Stomach smooth muscle (tissue), 2 donors: ENCODE results near the gene KRTCAP2.
A peak's percentile ranks its signal among the peaks of the same experiment; 100 is the strongest.

Source experiments
- H3K27ac ChIP-seq: one replicate; pipeline ENCODE4 v1.7.0; 2013; ENCODE audit warnings: mild to moderate bottlenecking, low read length, inconsistent platforms
- H3K27me3 ChIP-seq, 2 donors: one replicate each; pipeline ENCODE4 v1.7.0; 2013; ENCODE audit warnings: low read length in 2 of 2; ENCODE audit not compliant: insufficient read depth in 2 of 2, control insufficient read depth in 1 of 2
- H3K36me3 ChIP-seq, 2 donors: one replicate each; pipeline ENCODE4 v1.7.0; 2013; ENCODE audit warnings: low read length in 2 of 2; ENCODE audit not compliant: control insufficient read depth in 2 of 2, insufficient read depth in 2 of 2
- H3K4me1 ChIP-seq: one replicate; pipeline ENCODE4 v1.7.0; 2013; ENCODE audit warnings: low read length; ENCODE audit not compliant: control insufficient read depth, insufficient read depth
- H3K4me3 ChIP-seq, 2 donors: one replicate each; pipeline ENCODE4 v1.7.0; 2013; ENCODE audit warnings: low read length in 2 of 2
- H3K9ac ChIP-seq, 2 donors: one replicate each; pipeline ENCODE4 v1.7.0; 2013; ENCODE audit warnings: low read length in 2 of 2, mild to moderate bottlenecking in 1 of 2
- H3K9me3 ChIP-seq, 2 donors: one replicate each; pipeline ENCODE4 v1.7.0; 2013; ENCODE audit warnings: low read length in 2 of 2; ENCODE audit not compliant: control insufficient read depth in 2 of 2
- donor health status: healthy.
- donor health status: Pancreatic carcinoma.

Gene KRTCAP2

DNA sequence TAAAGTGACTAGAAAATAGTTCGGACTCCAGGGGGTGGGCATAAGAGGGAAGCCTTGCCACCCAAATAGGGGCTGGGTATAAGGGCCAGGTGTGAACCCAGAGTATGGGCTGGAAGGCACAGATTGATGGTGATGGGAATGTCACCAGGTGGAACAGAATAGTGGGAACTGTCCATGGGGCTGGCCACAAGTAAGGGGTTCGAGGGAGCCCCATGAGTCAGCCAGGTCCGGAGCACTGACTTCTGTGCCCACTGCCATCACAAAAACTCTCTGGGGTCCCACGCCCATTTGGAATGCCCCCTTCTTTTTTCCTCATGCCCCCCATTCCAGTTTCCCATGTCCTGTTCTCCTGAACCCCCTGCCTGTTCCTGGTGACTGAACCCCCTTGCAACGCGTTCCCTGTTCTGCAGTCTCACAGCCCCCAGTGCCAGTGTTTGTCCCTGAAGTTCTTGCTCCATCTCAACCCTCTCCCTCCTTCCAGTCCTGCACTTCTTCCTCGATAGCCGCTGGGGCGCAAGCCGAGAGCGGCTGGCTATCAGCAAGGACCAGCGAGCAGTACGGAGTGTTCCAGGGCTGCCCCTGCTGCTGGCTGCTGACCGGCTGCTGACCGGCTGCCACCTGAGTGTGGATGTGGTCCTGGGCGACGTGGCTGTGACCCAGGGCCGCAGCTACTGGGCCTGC is 8.4 kb upstream of the KRTCAP2 start:
- Histone ChIP-seq H3K27me3 (no peaks in the 10 kb centered on the region), H3K9ac (no peak overlapping the region), H3K36me3 (no peaks in the 10 kb centered on the region), H3K27ac (no peak overlapping the region), H3K4me3 (no peak overlapping the region), H3K4me1 (peaks cover 8% of the 10 kb centered on the region), H3K9me3 (no peaks in the 10 kb centered on the region)

- no peak overlapping the region for H3K27ac ChIP-seq
- H3K27me3 ChIP-seq, result peaks cover 8 to 14% of the 10 kb centered on the region in 2 donors
- H3K4me1 ChIP-seq, result peaks cover 8% of the 10 kb centered on the region
- no peak overlapping the region for H3K9ac ChIP-seq
- no peaks in the 10 kb centered on the region for H3K9me3 ChIP-seq
- H3K36me3 ChIP-seq, result no peaks in the 10 kb centered on the region
- no peak overlapping the region for H3K4me3 ChIP-seq
Observed at GRCh38 chr1:155179112-155180031, 6.3 kb upstream of the KRTCAP2 start.

DNA sequence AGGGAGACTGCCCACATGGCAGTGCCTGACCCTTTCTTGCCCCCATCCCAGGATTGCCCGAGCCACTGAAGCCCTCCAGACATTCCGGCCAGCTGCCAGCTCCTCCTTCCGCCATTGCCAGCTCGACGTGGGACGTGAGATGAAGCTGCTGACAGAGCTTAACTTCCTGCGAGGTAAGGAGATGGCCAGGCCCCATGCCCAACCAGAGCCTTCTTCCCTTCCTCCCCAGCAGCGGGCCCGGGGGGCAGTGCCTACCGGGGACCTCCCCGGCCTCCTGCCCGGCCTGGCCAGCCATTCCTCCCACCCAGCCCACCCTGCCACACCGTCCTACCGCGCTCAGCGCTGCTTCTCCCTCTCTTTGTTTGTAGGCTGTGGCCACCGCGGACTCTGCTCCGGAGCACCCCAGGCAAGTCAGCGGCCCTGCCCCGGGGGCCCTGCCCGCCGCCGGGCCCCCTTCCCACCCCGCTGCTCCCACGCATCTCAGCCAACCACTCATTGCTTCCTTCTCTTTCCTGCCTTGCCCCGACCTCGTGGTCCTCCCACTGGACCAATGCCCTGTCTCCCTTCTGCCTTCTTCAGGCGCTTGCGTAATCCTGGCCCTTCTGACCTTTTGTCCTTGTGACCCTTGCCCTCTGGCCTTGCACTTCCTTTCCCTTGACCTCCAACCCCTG is 5.5 kb upstream of the KRTCAP2 start:
- Histone ChIP-seq H3K4me3 (no peak overlapping the region), H3K27me3 (peaks cover 11 to 22% of the 10 kb centered on the region in 2 donors), H3K9ac (no peak overlapping the region), H3K4me1 (peaks cover 14% of the 10 kb centered on the region), H3K27ac (no peak overlapping the region), H3K9me3 (no peaks in the 10 kb centered on the region), H3K36me3 (no peaks in the 10 kb centered on the region)

DNA sequence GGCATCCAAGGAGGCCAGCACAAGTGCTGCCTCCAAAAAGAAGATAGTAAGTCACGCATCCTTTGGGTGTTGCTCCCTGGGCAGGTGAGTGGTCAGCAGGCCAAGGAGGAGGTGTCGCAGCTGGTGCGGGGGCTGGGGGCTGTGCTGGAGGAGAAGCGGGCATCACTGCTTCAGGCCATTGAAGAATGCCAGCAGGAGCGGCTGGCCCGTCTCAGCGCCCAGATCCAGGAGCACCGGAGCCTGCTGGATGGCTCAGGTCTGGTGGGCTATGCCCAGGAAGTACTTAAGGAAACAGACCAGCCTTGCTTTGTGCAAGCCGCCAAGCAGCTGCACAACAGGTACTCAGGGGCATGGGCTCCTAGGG is 4.8 kb upstream of the KRTCAP2 start:
- H3K27me3 ChIP-seq, result peaks cover 11 to 24% of the 10 kb centered on the region in 2 donors
- H3K4me1 ChIP-seq, result peaks cover 18% of the 10 kb centered on the region
- no peak overlapping the region for H3K9ac ChIP-seq
- H3K9me3 ChIP-seq, result no peaks in the 10 kb centered on the region
- H3K36me3 ChIP-seq, result no peaks in the 10 kb centered on the region
- no peak overlapping the region for H3K27ac ChIP-seq
- H3K4me3 ChIP-seq, result no peak overlapping the region

GRCh38 chr1:155177192-155177917 is 4.3 kb upstream of the KRTCAP2 start:
- H3K4me3 ChIP-seq, result no peak overlapping the region
- H3K4me1 ChIP-seq, result peaks cover 23% of the 10 kb centered on the region
- no peaks in the 10 kb centered on the region for H3K36me3 ChIP-seq
- peak overlapping the region in 1 of 2 donors; percentile 47 for H3K9ac ChIP-seq
- no peak overlapping the region for H3K27ac ChIP-seq
- peaks cover 11 to 24% of the 10 kb centered on the region in 2 donors for H3K27me3 ChIP-seq
- no peaks in the 10 kb centered on the region for H3K9me3 ChIP-seq

DNA sequence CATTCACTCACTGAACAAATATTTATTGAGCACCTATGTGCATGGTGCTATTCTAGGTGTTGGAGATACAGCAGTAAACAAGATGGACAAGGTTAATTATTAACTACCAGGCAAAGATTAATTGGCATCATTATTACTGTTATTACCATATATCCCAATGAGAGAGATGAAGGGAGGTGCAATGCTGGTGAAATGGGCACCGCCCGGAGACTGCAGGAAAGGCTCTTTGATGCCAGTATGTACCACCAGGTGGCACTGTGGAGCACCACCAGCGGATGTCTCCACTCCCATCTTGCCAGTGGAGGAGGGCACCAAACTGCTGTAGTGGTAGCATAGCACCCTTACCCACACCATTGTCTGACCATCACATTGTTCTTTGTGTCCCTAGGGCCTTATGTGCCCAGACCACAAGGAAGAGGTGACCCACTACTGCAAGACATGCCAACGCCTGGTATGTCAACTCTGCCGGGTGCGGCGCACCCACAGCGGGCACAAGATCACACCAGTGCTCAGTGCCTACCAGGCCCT is 3.5 kb upstream of the KRTCAP2 start:
- Histone ChIP-seq H3K27ac (no peak overlapping the region), H3K4me3 (peak overlapping the region in 1 of 2 donors; percentile 22), H3K36me3 (no peaks in the 10 kb centered on the region), H3K9me3 (no peaks in the 10 kb centered on the region), H3K27me3 (peaks cover 11 to 24% of the 10 kb centered on the region in 2 donors), H3K4me1 (peaks cover 28% of the 10 kb centered on the region), H3K9ac (no peak overlapping the region)

DNA sequence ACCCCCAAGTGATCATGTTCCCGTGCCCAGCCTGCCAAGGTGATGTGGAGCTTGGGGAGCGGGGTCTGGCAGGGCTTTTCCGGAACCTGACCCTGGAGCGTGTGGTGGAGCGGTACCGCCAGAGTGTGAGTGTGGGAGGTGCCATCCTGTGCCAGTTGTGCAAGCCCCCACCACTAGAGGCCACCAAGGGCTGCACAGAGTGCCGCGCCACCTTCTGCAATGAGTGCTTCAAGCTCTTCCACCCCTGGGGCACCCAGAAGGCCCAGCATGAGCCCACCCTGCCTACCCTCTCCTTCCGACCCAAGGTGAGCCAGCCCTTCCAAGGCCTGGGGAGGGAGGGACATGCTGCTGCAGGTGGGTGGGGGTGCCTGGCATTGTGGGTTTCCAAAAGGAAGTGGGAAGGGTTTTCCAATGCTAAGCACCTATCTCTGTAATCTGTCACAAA is 2.8 kb upstream of the KRTCAP2 start:
- Histone ChIP-seq H3K27ac (no peak overlapping the region), H3K4me3 (no peak overlapping the region)

DNA sequence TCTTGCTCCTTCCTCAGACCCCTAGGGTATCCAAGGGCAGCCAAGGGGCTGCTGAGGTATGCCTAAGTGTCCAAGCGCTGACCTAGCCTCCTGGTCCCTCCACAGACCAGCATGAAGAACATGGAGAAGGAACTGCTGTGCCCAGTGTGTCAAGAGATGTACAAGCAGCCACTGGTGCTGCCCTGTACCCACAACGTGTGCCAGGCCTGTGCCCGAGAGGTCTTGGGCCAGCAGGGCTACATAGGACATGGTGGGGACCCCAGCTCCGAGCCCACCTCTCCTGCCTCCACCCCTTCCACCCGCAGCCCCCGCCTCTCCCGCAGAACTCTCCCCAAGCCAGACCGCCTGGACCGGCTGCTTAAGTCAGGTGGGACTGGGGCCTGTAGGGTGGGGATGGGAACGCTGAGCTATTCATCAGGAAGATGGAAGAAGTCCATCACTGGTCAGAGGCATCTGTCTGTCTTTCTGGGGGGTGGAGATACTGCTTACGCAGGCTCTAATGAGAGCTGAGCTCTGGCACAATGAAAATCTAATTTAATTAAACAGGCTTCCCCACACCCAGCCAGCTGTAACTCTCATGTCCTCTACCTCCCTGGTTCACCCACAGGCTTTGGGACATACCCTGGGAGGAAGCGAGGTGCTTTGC is 2.3 kb upstream of the KRTCAP2 start:
- H3K27ac ChIP-seq, result no peak overlapping the region
- H3K9ac ChIP-seq, result no peak overlapping the region
- H3K36me3 ChIP-seq, result peaks cover under 1% of the 10 kb centered on the region in 2 donors
- peaks cover 28% of the 10 kb centered on the region for H3K4me1 ChIP-seq
- H3K4me3 ChIP-seq, result no peak overlapping the region
- H3K9me3 ChIP-seq, result no peaks in the 10 kb centered on the region
- H3K27me3 ChIP-seq, result peaks cover 11 to 24% of the 10 kb centered on the region in 2 donors

More for the DNA sequence above, 2.8 kb upstream of the KRTCAP2 start:
- H3K9me3 ChIP-seq, result no peaks in the 10 kb centered on the region
- H3K4me1 ChIP-seq, result peaks cover 28% of the 10 kb centered on the region
- no peaks in the 10 kb centered on the region for H3K36me3 ChIP-seq
- no peak overlapping the region for H3K9ac ChIP-seq
- H3K27me3 ChIP-seq, result peaks cover 11 to 24% of the 10 kb centered on the region in 2 donors

GRCh38 chr1:155174324-155175280 is 1.5 kb upstream of the KRTCAP2 start:
- peaks cover 6 to 8% of the 10 kb centered on the region in 2 donors for H3K36me3 ChIP-seq
- peaks cover 11 to 24% of the 10 kb centered on the region in 2 donors for H3K27me3 ChIP-seq
- peak overlapping the region in 1 of 2 donors; percentile 93 for H3K4me3 ChIP-seq
- no peak overlapping the region for H3K27ac ChIP-seq
- no peaks in the 10 kb centered on the region for H3K9me3 ChIP-seq
- H3K9ac ChIP-seq, result no peak overlapping the region
- peaks cover 28% of the 10 kb centered on the region for H3K4me1 ChIP-seq
